Mucosa of gallbladder (tissue), 1 donor: Measurements from ENCODE around the gene THSD4. TPM values are rescaled to one million over a fixed set of nuclear protein-coding genes. Genes with fewer than 3 reads are reported as not detected.

Experiments
- DNase-seq: peaks from one replicate; pipeline ENCODE4 v3.0.0-alpha.2; 2020; ENCODE audit warnings: low spot score
- total RNA-seq: library from RNA; stranded (reverse); gene quantifications from one replicate; pipeline ENCODE4 v1.2.1, GENCODE V29; 2021
- donor health status: DM: no; HTN: no; CAD: no.

Gene THSD4
- total RNA-seq, 1 donor from 2014 or later = 71.2 TPM

DNA sequence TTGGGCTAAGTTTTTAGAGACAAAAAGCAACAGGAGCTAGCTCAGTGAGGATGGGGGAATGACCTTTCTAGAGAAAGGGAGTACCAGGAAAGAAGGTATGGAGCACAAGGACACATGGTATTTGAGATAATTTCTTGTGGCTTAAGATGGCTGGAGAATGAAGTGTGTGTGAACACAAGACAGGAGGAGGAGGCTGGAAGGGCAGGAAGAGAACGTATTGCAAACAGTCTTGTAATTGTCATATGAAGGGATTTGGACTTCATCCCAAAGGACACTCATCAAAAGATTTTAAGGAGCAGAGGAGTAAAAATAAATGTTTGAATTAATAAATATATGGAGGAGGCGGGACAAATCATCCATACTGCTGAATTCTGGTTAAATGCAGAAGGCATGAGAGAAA lies 426.5 kb downstream of the THSD4 start:
- no peak for DNase-seq

DNA sequence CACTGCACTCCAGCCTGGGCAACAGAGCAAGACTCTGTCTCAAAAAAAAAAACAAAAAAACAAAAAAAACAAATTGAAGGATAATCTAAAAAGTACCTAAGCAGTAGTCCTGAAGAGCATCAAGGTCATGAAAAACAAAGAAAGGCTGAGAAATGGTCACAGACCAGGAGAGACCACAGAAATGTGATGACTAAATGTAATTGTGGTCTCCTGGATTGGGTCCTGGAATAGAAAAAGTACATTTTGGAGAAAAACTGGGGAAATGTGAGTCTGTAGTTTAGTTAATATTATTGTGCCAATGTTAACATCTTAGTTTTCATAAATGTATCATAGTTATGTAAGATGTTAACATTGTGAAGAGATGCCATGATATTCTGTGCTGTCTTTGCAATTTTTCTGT lies 427.6 kb downstream of the THSD4 start:
- DNase-seq = no peak

DNA sequence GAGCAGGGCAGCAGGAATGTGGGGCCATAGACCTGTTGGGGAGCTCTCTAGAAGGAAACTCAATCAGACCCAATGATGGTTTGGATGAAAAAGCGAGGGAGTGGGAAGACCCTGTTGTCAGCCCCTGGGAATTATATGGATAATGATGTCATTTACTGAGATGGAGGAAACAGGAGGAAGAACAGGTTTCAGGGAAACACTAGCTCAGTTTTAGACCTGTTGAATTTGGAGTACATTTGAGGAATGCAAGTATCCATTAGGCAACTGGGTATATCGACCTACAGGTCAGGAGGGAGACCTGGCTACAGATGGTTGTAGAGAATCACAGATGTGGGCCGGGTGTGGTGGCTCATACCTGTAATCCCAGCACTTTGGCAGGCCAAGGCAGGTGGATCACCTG lies 428.1 kb downstream of the THSD4 start:
- no peak for DNase-seq

DNA sequence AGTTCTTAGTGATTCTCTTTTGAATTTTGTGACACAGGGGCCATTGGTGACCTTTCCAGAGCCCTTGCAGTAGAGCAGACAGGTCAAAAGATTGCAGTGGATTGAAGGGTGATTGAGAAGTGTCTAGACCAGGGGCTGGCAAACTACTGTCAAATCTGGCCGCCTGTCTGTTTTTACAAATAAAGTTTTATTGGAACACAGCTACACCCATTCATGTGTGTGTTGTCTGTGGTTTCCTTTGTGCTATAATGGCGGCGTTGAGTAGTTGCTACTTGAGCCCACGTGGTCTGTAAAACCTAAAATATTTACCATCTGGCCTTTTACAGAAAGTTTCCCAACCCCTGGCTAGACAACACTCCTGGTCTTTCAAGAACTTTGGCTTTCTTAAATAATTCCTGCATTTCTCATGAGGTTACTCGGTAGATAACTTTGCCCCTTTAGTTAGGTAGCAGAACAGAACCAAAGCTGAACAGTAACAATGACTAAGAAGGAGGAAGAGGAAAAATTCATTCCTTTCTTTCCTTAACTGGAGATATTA lies 430.0 kb downstream of the THSD4 start:
- no peak for DNase-seq

DNA sequence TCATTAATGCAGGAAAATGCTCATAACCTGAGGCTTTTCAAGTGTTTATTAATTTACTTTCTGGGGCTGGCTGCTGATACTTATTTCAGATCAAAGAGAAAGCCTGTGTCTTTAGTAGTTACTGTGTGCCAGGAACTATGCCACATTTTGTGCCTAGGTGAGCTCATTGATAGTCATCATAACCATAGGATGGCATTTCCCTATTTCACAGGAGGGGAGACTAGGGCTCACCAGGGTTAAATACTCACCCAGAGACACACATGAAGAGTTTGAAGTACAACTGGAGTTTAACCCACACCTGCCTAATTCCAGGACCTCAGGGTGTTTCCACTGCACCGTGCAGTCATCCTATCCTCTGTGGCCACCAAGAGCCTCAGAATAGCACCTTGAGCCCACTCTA lies 430.7 kb downstream of the THSD4 start:
- DNase-seq = no peak

DNA sequence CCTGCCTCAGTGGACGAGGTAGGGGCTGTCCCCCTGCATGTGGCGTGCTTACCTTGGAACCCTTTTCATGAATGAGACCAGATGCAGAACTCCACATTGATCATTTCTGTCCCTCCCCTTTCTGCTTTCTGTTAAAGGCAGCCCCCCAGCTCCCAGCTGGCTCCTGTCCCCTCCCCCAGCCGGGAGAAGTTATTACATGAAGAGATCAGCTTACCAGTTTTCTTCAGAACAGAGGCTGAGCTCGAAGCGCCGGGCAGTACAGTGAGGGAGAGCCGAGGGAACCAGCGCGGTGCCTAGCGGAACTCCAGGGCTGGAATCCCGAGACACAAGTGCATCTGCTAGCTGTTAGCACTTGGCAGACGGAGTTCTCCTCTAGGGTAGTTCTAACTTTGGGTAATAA lies 431.7 kb downstream of the THSD4 start:
- no peak for DNase-seq

DNA sequence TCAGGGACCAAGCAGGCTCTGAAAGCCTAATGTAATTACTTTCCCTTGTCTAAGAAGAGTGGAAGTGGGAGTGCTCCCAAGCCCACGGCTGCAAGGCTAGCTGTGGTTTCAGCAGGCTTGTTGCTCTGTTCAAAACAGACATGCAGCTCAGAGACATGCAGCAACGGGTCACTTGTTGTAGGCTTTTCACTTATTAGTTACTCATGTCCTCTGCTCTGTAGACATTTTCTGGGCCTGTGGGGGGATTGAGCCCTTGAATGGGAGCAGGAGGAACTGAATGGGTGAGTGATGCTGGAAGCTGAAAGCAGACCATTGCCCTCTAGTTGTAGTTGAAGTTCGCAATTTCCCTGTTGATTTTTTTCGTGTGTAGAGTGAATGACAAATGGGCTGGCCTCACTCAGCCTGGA lies 433.1 kb downstream of the THSD4 start:
- no peak for DNase-seq

DNA sequence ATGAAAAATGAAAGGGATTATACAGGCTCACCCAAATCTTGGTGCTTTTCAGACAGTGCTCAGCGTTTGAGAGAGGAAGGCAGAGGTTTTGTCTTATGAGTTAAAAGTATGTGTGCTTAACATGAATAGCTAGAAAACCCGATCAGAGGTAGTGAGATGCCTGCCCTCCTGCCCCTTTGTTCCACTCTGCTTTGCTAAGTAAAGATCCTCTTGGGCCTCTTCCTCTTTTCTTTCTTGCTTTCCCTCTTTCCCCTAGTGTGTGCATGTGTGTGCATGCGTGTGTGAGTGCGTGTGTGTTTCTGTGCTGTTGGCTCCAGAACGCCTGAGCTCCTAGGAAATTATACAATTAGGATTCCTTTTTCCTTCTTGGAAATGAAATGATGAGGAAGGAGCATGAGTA lies 433.8 kb downstream of the THSD4 start:
- DNase-seq = no peak

DNA sequence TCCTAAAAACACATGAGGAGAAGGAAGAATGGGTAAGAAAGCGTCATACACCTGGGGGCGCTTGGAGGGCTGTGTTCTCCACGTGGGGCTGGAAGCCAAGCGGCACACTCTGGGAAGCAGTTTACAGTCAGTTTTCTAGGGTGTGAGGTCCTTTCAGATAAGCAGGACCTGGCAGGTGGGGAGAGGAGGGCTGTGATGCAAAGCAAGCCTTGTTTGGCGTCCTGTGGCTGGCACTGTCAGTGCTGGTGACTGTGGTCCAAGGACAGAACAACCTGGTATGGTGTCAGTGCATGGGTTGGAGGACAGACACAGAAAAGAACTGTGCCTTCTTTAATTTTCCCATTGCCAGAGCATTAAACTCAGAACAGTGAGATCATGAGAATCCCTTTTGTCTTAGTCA lies 434.4 kb downstream of the THSD4 start:
- DNase-seq = no peak

DNA sequence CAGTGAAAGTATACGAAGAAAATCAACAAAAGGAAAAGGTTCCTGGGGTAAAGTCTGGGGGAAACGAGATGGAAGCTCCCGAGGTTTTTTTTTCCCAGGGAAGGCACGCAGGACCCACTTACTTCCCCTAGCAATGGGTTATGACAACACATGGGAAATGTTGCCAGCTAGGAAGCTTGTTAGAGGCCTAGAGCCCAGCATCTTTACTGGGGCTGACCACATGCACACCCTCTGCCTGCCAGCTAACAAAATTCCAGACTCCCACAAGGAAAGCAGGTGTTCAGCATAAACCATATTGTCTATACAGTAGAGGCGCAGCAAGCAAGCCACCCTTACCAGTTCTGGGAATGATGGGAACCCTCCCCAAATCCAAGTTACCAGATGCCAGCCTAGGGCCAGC lies 436.3 kb downstream of the THSD4 start:
- no peak for DNase-seq

DNA sequence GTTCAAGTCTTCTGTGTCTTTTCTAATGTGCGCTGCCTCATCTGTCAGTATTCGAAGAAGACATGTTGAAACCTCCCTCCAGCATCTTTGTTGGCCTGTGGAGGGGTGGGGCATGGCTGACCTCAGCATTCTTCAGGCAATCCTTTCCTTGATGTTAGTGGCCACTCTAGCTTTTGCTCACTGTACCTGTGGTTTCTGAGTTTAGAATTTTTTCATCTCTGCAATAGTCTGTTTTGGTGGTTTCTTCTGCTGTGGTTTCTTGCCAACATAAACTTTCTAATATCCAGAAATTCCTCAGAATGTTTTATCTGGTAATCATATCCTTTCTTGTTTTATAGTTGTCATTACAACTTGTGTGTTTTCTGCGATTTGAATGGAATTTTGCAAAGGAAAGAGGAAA lies 443.8 kb downstream of the THSD4 start:
- DNase-seq = no peak

DNA sequence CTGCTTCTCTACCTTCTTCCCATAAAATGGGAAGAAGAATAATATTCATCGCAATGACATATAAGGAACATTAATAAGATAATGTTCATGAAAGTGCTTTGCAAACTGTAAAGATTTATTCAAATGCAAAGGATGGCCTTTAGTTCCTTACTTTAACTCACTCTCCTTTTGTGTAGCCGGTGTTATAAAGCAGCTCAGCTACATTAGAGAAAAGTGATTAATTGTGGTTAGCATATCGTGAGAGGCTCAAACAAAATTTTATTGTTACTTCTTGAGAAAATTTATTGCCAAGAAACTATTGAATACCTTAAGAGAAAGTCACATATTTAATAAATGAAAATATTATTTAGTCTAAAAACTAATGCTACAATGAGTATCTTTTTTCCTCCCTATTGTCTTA lies 444.3 kb downstream of the THSD4 start:
- DNase-seq = no peak

DNA sequence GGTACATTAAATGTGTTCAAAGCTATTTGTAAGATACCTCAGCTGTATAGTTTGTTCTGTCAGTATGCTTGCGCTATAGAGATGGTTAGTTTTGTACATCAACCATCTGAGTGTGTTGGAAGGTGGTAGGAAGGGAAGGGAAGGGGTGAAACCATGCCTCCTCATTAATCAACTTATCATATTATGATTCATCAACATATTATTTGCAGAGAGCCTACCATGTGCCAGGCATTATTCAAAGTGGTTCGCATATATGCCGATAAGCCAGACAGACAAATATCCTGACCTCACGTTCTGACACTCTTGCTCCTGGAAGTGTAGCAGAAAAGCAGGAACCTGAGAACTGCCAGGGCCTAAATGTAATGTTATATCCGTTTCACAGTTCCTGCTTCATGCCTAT lies 447.0 kb downstream of the THSD4 start:
- DNase-seq = no peak

DNA sequence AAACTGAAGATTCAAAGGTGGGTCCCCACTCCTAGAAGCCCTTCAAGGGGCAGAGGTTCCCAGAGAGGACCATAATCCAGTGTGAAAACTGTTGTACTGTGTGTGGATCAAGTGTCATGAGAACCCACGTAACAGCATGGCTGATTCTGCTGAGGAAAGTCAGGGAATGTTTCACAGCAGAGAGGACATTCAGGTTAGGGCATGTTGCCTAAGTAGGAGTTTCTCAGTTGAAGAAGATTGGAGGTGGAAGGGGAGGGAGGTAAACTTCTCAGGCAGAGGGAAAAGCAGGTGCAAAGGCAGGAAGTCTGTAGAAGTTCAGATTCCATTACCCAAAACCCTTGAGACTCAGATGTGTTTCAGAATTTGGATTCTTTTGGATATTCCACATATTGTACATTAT lies 448.9 kb downstream of the THSD4 start:
- no peak for DNase-seq

DNA sequence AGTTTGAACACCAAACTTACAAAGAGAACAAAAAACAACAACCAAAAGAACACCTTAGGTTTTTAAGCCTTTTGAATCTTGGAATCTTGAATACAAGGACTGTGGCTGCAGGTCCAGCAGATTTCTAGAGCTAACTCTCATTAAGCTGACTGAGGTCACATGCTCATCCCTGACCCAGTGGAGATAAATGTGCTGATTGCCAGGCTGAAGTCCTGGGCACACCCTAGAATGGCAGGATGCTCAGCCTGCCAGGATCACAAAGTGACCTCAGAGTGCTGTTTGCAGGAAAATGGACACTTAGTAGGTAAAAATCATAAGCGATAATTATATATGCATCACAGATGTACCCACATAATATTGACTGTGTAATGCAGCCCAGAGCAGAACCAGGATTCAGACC lies 449.7 kb downstream of the THSD4 start:
- DNase-seq = no peak

DNA sequence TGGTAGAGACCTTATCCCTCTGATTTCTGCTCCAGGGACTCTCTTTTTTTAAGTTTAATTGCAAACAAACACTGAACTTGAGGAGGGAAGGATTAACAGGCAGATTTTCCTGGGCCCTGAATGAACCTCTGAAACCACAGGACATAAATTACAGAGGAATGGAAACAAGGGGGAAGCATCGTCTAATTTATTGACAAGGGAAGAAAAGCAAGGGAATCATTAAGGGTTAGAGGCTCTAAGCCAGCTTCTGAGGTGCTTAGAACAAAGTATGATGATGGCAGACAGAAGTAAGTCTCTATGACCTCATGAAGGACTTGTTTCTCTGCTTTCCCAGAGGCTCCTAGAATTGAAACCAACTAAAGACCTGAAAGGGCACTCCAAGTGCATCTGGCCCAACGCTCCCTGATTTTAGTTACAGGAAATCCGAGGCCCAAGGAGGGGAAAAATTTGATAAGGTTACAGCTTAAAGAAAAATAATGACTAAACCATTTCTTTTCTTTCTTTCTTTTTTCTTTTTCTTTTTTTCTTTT lies 450.4 kb downstream of the THSD4 start:
- no peak for DNase-seq

DNA sequence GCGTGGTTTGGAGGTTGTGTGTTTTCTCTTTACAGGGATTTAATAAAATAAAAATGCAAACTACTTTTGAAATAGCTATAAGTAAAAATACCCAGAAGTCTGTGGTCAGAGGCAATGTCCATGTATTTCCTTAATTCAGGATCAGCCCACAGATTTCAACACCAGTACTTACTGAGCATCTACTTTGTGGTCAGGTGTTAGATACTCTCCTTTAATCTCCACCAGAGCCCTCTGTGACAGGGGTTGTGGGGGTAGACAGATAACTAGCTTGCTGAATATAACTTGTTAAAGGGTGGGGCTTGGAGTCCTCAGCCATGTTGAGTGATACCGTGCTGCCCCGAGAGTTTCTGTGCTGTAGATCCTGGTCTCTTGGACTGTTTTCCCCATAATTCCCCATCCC lies 451.0 kb downstream of the THSD4 start:
- no peak for DNase-seq

DNA sequence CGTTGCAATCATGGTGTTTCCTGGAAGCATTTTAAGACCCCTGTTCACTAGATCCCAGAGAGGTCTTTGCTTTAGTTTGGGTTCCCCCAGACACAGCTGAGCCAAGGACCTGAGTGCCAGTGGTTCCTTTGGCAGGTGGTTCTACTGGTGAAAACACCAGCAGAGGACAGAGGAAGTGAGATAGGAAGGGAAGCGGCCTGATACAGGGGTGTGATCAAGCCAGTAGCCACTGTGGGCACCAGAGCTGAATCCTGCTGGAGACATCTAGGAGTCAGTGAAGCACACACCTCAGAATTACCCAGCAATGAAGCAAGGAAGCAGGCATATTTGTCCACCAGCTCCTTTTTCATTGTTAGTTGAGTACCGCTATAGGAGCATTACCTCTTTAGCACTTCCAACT lies 451.9 kb downstream of the THSD4 start:
- DNase-seq = no peak

DNA sequence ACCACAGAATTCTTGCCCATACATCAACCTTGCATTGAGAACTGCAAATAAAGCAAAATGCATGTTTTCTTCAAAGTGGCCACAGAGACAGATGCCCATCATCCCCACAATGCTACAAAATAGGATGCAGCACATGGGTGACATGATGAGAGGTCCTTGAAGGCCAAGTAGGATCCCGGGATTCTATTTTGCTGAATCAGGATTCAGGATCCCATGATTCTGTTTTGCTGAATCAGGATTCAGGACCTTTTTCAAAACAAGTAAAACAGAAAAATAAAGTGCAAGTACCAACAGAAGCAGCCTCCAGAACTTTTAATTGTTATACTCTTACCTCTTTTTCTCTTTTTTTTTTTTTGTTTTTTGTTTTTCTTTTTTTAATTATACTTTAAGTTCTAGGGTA lies 453.0 kb downstream of the THSD4 start:
- no peak for DNase-seq

DNA sequence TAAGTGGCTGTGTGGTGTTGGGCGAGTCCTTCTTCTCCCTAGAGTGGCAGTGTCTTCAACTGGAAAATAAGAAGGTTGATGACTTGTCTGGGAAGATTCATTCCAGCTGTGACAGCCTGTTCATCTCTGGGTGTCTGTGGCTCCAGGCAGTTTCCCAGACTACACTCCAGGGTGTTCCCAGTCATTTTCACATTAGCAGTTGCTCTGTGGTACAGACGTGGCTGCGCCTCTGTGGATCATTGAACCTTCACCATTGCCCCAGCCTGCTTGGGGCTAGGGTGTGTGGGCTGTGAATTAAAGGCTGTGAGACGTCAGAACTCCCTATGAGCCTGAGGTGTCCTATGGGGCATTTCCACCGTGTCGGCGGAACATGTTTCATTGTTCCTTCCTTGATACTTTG lies 455.5 kb downstream of the THSD4 start:
- no peak for DNase-seq

DNA sequence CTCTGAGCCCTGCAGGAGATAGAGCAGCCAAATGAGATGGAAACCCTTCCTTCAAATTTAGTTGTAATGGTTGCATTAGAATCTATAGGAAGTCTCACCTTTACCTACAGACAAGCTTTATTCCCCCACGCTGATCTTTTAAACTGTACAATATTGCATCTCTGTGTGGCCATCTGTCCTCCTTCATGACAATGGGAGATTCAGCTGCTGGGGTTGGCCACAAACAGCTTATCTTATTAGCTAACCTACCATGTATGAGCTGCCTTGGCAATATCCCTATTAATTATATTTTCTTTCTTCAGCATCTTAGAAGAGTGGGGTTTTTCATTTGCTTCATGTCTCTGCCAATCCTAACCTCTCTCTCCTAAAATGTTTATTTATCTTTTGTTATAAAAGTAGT lies 456.4 kb downstream of the THSD4 start:
- DNase-seq = no peak

DNA sequence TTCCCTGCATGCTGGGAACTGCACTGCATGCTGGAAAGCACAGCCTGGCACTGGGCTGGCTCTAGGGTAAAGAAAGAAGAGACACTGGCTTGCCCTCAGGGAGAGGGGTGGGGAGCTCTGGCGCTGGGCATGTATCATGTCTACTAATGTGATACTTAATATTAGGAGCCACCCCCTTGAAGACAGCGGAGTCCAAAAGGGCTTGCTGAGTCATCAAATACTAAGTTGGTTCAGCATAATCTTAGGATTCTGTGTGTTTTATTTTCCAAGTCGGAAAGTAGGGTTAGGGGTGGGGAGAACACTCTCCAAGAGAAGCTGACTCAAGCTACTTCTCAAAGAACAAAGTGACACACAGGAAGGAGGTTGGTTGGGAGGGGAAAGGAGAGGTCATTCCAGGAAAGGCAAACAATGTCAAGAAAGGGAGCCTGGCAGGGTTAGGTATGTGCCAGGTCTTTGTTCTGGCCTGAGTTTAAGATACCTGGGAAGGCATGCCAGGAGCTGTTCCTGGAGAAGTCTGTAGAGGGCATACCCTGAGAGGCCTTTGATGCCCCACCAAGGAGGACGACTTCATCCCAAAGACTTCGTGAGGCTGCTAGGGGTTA lies 457.3 kb downstream of the THSD4 start:
- DNase-seq = peak; percentile 34

DNA sequence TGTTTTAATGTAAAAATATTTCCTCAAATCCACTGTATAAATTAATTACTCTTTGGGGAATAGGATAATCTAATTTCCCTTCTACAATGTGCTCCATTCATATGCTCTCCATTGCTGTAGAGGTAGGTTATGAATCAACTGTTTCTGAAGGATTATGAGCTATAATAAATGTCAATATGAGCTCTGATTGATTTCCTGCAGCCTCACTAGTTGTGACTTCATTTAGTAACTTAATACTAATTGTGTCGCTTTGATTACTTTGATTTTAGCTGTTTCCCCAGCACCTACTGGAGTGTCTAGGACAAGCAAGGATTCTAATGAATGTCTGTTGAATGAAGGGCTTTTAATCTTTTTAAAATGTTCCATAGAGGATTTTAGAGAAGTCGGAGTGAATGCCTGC lies 458.3 kb downstream of the THSD4 start:
- DNase-seq = no peak

DNA sequence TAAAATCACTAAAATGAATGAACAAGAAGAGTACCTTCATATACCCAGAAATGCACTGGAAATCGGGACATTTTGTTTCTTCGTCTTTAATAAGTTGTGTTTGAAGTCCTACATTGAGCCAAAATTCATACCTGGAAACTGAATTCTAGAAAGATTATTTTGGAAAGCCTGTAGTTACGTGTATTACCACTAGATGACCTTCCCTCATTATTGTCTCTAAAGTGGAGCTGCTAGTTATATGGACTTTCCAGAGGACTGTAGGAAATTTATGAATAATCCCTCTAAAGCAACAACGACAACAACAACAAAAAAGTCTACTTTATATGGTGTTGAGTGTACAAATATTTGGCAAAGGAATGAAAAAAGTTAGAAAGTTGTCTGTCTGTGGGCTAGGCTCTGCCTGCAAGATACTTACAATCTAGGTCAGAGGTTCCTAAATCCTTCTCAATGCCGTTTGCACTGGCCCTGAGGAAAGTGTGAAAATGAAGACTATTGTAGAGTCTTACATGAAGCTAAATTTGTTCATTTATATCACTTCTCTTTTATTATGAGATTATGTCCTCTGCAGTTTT lies 460.3 kb downstream of the THSD4 start:
- DNase-seq = no peak
